GM19043 (cell line): ENCODE data around the gene AUTS2.

Source experiments
- ATAC-seq: cut with Tn5 transposase; IDR thresholded peaks from one replicate; pipeline ENCODE4 v1.9.1; 2021; ENCODE audit warnings: low read depth; ENCODE audit not compliant: unreplicated experiment

The AUTS2 gene

GRCh38 chr7:70457883-70458680, 859.8 kb downstream of the AUTS2 start:
- ATAC-seq, result no peak

GRCh38 chr7:70458745-70459144, 860.5 kb downstream of the AUTS2 start:
- no peak for ATAC-seq

- ATAC-seq, result no peak
Measured at GRCh38 chr7:70459546-70459945, 861.3 kb downstream of the AUTS2 start.

- ATAC-seq, result no peak
Measured at GRCh38 chr7:70460071-70460470, 861.8 kb downstream of the AUTS2 start.

- no peak for ATAC-seq
Measured at GRCh38 chr7:70460562-70460961, 862.3 kb downstream of the AUTS2 start.

GRCh38 chr7:70463352-70463938, 865.2 kb downstream of the AUTS2 start:
- no peak for ATAC-seq

- ATAC-seq, result no peak
Measured at GRCh38 chr7:70466725-70467364, 868.6 kb downstream of the AUTS2 start.

- no peak for ATAC-seq
Measured at GRCh38 chr7:70470746-70471145, 872.5 kb downstream of the AUTS2 start.

- no peak for ATAC-seq
Measured at GRCh38 chr7:70472601-70473237, 874.4 kb downstream of the AUTS2 start.

GRCh38 chr7:70474639-70475234, 876.5 kb downstream of the AUTS2 start:
- no peak for ATAC-seq

GRCh38 chr7:70477036-70478010, 879.0 kb downstream of the AUTS2 start:
- ATAC-seq, result no peak

GRCh38 chr7:70479153-70480021, 881.1 kb downstream of the AUTS2 start:
- no peak for ATAC-seq

GRCh38 chr7:70480927-70481569, 882.8 kb downstream of the AUTS2 start:
- no peak for ATAC-seq

- no peak for ATAC-seq
Measured at GRCh38 chr7:70481570-70482123, 883.4 kb downstream of the AUTS2 start.

- ATAC-seq, result no peak
Measured at GRCh38 chr7:70484255-70484654, 886.0 kb downstream of the AUTS2 start.

GRCh38 chr7:70486977-70487376, 888.7 kb downstream of the AUTS2 start:
- ATAC-seq, result no peak

GRCh38 chr7:70487428-70487827, 889.2 kb downstream of the AUTS2 start:
- ATAC-seq, result no peak

GRCh38 chr7:70487886-70488285, 889.6 kb downstream of the AUTS2 start:
- ATAC-seq, result no peak
